ENCODE measurements around the gene PIGP.
A peak's percentile ranks its signal among the peaks of the same experiment; 100 is the strongest.
"Not testable (repeated sequence)": the region's sequence is repeated elsewhere in the genome, so short reads cannot be mapped to it uniquely, and the experiment has no call there.

The PIGP gene

GRCh38 chr21:37072988-37073416 lies at the start of gene PIGP, which contains the start of gene TTC3:
Gene PIGP (minus strand): TSS chr21:37073071. CDS start chr21:37072515, 556 bp downstream.
Gene TTC3 (plus strand): TSS chr21:37073254. CDS start chr21:37087258, 14,004 bp downstream.
- CTCF ChIA-PET = no interaction called here
- peak within 1 kb of the TSS; percentile 96 for H3K27ac Mint-ChIP-seq
- peaks cover 7% of the 10 kb centered on the region for H3K27me3 Mint-ChIP-seq
- peaks cover 37% of the 10 kb centered on the region for H3K4me1 Mint-ChIP-seq
- H3K9me3 Mint-ChIP-seq = peaks cover 1% of the 10 kb centered on the region
- H3K36me3 Mint-ChIP-seq = peaks cover 22% of the 10 kb centered on the region
- DNase-seq = peak; percentile 94
- H3K4me3 Mint-ChIP-seq = peak within 1 kb of the TSS; percentile 97

GRCh38 chr21:37119421-37120218 lies 46.7 kb upstream of the PIGP start:
- Mint-ChIP-seq H3K36me3 (peaks cover 7% of the 10 kb centered on the region), H3K27me3 (no peaks in the 10 kb centered on the region), H3K9me3 (no peaks in the 10 kb centered on the region), H3K4me1 (no peaks in the 10 kb centered on the region), H3K4me3 (no peak overlapping the region), H3K27ac (no peak overlapping the region)
- DNase-seq = no peak
- CTCF ChIA-PET = no interaction called here

- no peak overlapping the region for H3K4me3 Mint-ChIP-seq
- no peak overlapping the region for H3K27ac Mint-ChIP-seq
- H3K4me1 Mint-ChIP-seq = no peaks in the 10 kb centered on the region
- no peaks in the 10 kb centered on the region for H3K27me3 Mint-ChIP-seq
- H3K36me3 Mint-ChIP-seq = peaks cover 7% of the 10 kb centered on the region
- H3K9me3 Mint-ChIP-seq = peaks cover 1% of the 10 kb centered on the region
- DNase-seq = no peak
- CTCF ChIA-PET = no interaction called here
Observed at GRCh38 chr21:37118187-37118826, 45.4 kb upstream of the PIGP start.

- CTCF ChIA-PET = no interaction called here
- Mint-ChIP-seq H3K4me1 (no peaks in the 10 kb centered on the region), H3K27ac (no peak overlapping the region), H3K36me3 (peaks cover 7% of the 10 kb centered on the region), H3K27me3 (no peaks in the 10 kb centered on the region), H3K4me3 (no peak overlapping the region), H3K9me3 (peaks cover 1% of the 10 kb centered on the region)
- no peak for DNase-seq
Observed at GRCh38 chr21:37117204-37117603, 44.3 kb upstream of the PIGP start.

- H3K27ac Mint-ChIP-seq, H3K4me3 Mint-ChIP-seq, DNase-seq, H3K27me3 Mint-ChIP-seq, CTCF ChIA-PET, H3K4me1 Mint-ChIP-seq, H3K9me3 Mint-ChIP-seq, H3K36me3 Mint-ChIP-seq: not testable (repeated sequence)
Observed at GRCh38 chr21:37116459-37116858, 43.6 kb upstream of the PIGP start.

GRCh38 chr21:37114301-37114700 lies 41.4 kb upstream of the PIGP start:
- CTCF ChIA-PET = not testable (repeated sequence)

GRCh38 chr21:37111029-37111428 lies 38.2 kb upstream of the PIGP start:
- H3K27ac Mint-ChIP-seq, H3K4me3 Mint-ChIP-seq, DNase-seq, H3K27me3 Mint-ChIP-seq, CTCF ChIA-PET, H3K4me1 Mint-ChIP-seq: not testable (repeated sequence)
- peaks cover 22% of the 10 kb centered on the region for H3K36me3 Mint-ChIP-seq
- H3K9me3 Mint-ChIP-seq = peaks cover 25% of the 10 kb centered on the region

More at GRCh38 chr21:37114301-37114700, 41.4 kb upstream of the PIGP start:
- H3K27ac Mint-ChIP-seq, DNase-seq, H3K9me3 Mint-ChIP-seq, H3K27me3 Mint-ChIP-seq, H3K4me3 Mint-ChIP-seq, H3K4me1 Mint-ChIP-seq, H3K36me3 Mint-ChIP-seq: not testable (repeated sequence)

GRCh38 chr21:37106998-37107397 lies 34.1 kb upstream of the PIGP start:
- CTCF ChIA-PET = no interaction called here
- no peak for DNase-seq
- Mint-ChIP-seq H3K27me3 (no peaks in the 10 kb centered on the region), H3K9me3 (peaks cover 24% of the 10 kb centered on the region), H3K27ac (no peak overlapping the region), H3K36me3 (peaks cover 17% of the 10 kb centered on the region), H3K4me3 (no peak overlapping the region), H3K4me1 (no peaks in the 10 kb centered on the region)

GRCh38 chr21:37102746-37103145 lies 29.9 kb upstream of the PIGP start:
- peaks cover 23% of the 10 kb centered on the region for H3K36me3 Mint-ChIP-seq
- DNase-seq, H3K27ac Mint-ChIP-seq, H3K27me3 Mint-ChIP-seq, H3K4me1 Mint-ChIP-seq, H3K9me3 Mint-ChIP-seq, CTCF ChIA-PET, H3K4me3 Mint-ChIP-seq: not testable (repeated sequence)

GRCh38 chr21:37101384-37101783 lies 28.5 kb upstream of the PIGP start:
- Mint-ChIP-seq H3K27me3 (no peaks in the 10 kb centered on the region), H3K27ac (no peak overlapping the region), H3K4me3 (no peak overlapping the region), H3K9me3 (no peaks in the 10 kb centered on the region), H3K36me3 (peaks cover 24% of the 10 kb centered on the region), H3K4me1 (no peaks in the 10 kb centered on the region)
- CTCF ChIA-PET = no interaction called here
- DNase-seq = no peak

- Mint-ChIP-seq H3K27ac (no peak overlapping the region), H3K27me3 (no peaks in the 10 kb centered on the region), H3K9me3 (no peaks in the 10 kb centered on the region), H3K36me3 (peaks cover 27% of the 10 kb centered on the region), H3K4me1 (no peaks in the 10 kb centered on the region), H3K4me3 (no peak overlapping the region)
- CTCF ChIA-PET = no interaction called here
- DNase-seq = no peak
Observed at GRCh38 chr21:37100316-37100715, 27.4 kb upstream of the PIGP start.

- CTCF ChIA-PET = no interaction called here
- Mint-ChIP-seq H3K36me3 (peaks cover 27% of the 10 kb centered on the region), H3K4me1 (no peaks in the 10 kb centered on the region), H3K9me3 (no peaks in the 10 kb centered on the region), H3K4me3 (no peak overlapping the region), H3K27me3 (no peaks in the 10 kb centered on the region), H3K27ac (no peak overlapping the region)
- no peak for DNase-seq
Observed at GRCh38 chr21:37098751-37099150, 25.9 kb upstream of the PIGP start.

GRCh38 chr21:37095821-37096220 lies 22.9 kb upstream of the PIGP start:
- CTCF ChIA-PET = interaction anchor here (0.6 to 1.5 kb wide), 3 partner anchors 9 to 236 kb away, joined by 3 to 4 read pairs (median 4); no protein-coding TSS in a partner anchor
- no peak for DNase-seq
- H3K27ac Mint-ChIP-seq = no peak overlapping the region
- H3K27me3 Mint-ChIP-seq = no peaks in the 10 kb centered on the region
- no peak overlapping the region for H3K4me3 Mint-ChIP-seq
- H3K4me1 Mint-ChIP-seq = no peaks in the 10 kb centered on the region
- peaks cover 32% of the 10 kb centered on the region for H3K36me3 Mint-ChIP-seq
- H3K9me3 Mint-ChIP-seq = no peaks in the 10 kb centered on the region

- H3K4me1 Mint-ChIP-seq = no peaks in the 10 kb centered on the region
- CTCF ChIA-PET = no interaction called here
- H3K4me3 Mint-ChIP-seq = no peak overlapping the region
- no peaks in the 10 kb centered on the region for H3K9me3 Mint-ChIP-seq
- no peak for DNase-seq
- H3K36me3 Mint-ChIP-seq = peaks cover 29% of the 10 kb centered on the region
- no peak overlapping the region for H3K27ac Mint-ChIP-seq
- H3K27me3 Mint-ChIP-seq = no peaks in the 10 kb centered on the region
Observed at GRCh38 chr21:37093977-37094376, 21.1 kb upstream of the PIGP start.

- H3K4me3 Mint-ChIP-seq = no peak overlapping the region
- H3K9me3 Mint-ChIP-seq = no peaks in the 10 kb centered on the region
- CTCF ChIA-PET = no interaction called here
- H3K4me1 Mint-ChIP-seq = peaks cover 2% of the 10 kb centered on the region
- H3K36me3 Mint-ChIP-seq = peaks cover 16% of the 10 kb centered on the region
- no peaks in the 10 kb centered on the region for H3K27me3 Mint-ChIP-seq
- H3K27ac Mint-ChIP-seq = no peak overlapping the region
- DNase-seq = no peak
Observed at GRCh38 chr21:37088186-37088735, 15.4 kb upstream of the PIGP start.
